GM19025 (cell line): ENCODE data around the gene GPR137C.
"Not testable (repeated sequence)": the region's sequence is repeated elsewhere in the genome, so short reads cannot be mapped to it uniquely, and the experiment has no call there.

ENCODE experiments used
- ATAC-seq: cut with Tn5 transposase; IDR thresholded peaks from one replicate; pipeline ENCODE4 v1.9.1; 2021; ENCODE audit warnings: mild to moderate bottlenecking, low read depth, moderate library complexity; ENCODE audit not compliant: unreplicated experiment

GPR137C gene

GRCh38 chr14:52558688-52559087, 6.1 kb downstream of the GPR137C start:
- no peak for ATAC-seq

DNA sequence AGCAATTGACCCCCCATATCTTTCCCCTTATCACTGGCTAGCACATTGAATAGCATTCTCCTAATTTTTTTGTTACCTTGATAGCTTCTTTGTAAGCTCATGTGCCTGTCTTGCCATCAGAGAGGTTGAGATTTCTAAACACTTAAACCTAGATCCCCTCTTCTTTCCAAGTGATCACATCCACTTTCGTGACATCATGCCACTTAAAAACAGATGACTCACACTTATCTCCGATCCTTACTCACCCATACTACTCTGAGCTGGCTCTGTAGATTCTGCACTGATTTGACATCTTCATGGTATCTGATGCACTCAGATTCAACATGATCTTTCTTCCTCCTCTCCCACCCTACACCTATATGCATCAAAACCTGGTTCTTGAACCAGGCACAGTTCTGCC, 10.5 kb downstream of the GPR137C start:
- no peak for ATAC-seq

- ATAC-seq, result not testable (repeated sequence)
Observed at GRCh38 chr14:52568454-52568853, 15.8 kb downstream of the GPR137C start.

- no peak for ATAC-seq
Observed at GRCh38 chr14:52575858-52576257, 23.2 kb downstream of the GPR137C start.

- ATAC-seq, result no peak
Observed at GRCh38 chr14:52583544-52583943, 30.9 kb downstream of the GPR137C start.

GRCh38 chr14:52589646-52590045, 37.0 kb downstream of the GPR137C start:
- ATAC-seq, result no peak

DNA sequence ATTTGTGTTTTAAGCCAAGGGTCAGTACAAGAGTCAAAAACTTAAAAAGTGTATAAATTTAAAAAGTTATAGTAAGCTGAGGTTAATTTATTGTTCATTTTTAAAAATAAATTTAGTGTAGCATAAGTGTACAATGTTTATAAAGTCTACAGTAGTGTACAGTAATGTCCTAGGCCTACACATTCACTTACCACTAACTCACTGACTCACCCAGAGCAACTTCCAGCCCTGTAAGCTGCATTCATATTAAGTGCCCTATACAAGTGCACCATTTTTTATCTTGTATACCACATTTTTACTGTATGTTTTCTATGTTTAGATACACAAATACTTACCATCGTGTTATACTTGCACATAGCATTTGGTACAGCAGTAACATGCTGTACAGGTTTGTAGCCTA, 37.7 kb downstream of the GPR137C start:
- no peak for ATAC-seq

GRCh38 chr14:52596320-52596719, 43.7 kb downstream of the GPR137C start:
- ATAC-seq, result no peak

- no peak for ATAC-seq
Observed at GRCh38 chr14:52596861-52597260, 44.2 kb downstream of the GPR137C start.

- no peak for ATAC-seq
Observed at GRCh38 chr14:52598568-52598967, 45.9 kb downstream of the GPR137C start.

DNA sequence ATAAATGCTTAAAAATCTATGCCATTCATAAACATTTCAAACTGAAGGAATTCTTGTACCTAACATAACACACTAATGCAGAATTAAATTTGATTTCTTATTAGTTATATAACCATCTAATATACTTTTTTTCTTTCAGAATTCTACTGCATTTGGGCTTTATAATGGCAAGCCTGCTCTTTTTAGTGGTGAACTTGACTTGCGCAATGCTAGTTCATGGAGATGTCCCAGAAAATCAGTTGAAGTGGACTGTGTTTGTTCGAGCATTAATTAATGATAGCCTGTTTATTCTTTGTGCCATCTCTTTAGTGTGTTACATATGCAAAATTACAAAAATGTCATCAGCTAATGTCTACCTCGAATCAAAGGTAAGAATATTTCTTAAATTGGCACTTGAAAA, 47.3 kb downstream of the GPR137C start:
- ATAC-seq, result no peak

DNA sequence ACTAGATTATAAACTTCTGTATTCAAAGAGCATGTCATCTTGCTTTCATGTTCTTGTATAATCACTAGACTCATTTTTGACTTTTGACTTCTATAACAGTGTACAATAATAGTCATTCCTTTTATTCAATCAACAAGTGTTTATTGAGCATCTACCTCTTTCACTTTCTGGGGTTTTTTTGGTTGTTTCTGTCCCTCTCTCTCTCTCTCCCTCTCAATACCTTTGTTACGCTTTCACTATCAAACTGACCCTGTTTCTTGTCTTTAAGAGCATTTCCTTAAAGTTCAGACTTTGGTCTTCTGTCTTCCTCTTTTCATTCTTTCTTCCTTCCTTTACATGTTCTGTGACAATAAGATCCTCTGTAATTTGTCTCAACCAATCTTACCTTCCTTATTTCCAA, 49.5 kb downstream of the GPR137C start:
- no peak for ATAC-seq

DNA sequence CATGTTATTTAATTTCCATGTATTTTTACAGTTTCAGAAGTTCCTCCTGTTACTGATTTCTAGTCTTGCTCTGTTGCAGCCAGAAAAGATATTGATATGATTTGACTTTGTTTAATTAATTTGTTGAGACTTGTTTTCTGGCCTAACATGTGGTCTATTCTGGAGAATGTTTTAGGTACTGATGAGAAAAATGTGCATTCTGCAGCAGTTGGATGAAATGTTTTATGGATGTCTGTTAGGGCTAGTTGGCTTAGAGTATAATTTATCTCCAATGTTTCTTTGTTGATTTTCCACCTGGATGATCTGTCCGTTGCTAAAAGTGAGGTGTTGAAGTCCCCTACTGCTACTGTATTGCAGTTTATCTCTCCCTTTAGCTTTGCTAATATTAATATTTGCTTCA, 54.4 kb downstream of the GPR137C start:
- ATAC-seq, result no peak

- no peak for ATAC-seq
Observed at GRCh38 chr14:52609445-52610044, 56.9 kb downstream of the GPR137C start.

GRCh38 chr14:52610187-52610586, 57.6 kb downstream of the GPR137C start:
- no peak for ATAC-seq

- no peak for ATAC-seq
Observed at GRCh38 chr14:52618602-52619001, 66.0 kb downstream of the GPR137C start.

DNA sequence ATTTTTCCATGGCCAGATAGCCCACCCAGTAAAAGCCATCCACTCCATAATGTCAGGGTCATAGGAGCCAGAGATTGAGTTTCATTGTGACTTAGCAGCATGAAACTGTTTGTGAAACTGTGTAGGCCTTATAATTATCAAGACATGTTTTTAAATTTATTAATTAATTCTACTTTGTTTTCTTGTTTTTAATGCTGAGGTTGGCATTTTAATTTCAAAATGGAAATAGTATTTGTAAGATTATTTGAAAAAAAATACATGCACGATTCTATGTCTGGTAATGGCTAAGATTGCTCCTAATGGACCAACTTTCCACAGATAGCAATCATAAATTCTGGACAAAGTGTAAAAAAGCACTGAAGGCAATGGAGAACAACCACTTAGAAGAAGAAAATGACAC, 67.1 kb downstream of the GPR137C start:
- ATAC-seq, result no peak

DNA sequence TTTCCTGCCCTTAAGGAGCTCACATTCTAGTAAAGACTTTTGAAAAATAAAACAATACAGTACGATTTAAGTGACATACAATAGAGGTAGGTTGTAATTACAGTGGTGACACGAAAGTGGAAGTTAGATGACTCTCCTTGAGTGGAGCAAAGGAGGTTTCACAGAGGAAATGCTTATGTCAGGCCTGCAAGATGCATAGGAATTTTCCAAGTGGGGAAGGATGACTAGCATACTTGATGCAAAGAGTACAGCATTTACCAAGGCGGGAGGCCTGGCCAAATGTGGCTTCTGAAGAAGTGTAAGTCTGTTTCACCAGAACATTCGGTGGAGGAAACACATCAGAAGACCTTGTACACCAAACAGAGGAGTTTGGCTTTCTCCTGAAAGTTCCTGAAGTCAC, 87.5 kb downstream of the GPR137C start:
- no peak for ATAC-seq

GRCh38 chr14:52641745-52642144, 89.1 kb downstream of the GPR137C start:
- ATAC-seq, result no peak

DNA sequence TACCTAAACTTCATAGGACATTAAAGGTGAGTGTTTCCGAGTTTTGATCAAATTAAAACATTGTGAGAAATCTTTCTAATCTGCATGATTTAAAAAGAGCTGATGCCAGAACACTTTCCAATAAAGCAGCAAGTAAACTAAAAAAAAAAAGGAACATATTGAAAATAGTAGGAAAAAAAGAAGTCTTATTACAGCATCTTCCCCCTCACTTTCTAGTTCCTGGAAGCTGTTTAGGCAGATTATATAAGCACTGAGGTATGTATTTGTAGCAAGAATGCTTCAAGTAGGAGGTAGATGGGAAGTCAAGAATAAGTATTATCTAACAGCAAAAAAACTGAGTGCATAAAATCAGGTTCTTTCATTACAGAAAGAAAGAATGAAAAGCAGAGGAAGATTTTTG, 96.9 kb downstream of the GPR137C start:
- no peak for ATAC-seq

GRCh38 chr14:52650774-52651173, 98.1 kb downstream of the GPR137C start:
- no peak for ATAC-seq

DNA sequence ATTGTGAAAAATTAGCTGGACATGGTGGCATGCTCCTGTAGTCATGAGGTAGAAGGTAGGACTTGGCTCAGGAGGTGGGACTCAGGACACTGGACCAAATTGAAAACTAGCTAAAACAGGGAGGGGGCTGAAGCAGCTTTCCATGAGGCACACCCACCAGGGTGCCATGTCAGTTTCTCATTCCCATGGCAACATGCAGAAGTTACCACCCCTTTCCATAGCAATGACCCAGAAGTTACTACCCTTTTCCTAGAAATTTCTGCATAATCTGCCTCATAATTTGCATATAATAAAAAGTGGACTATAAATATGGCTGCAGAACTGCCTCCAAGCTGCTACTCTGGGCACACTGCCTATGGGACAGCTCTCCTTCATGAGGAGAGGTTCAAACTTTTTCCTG, 104.3 kb downstream of the GPR137C start:
- ATAC-seq, result no peak

GRCh38 chr14:52660325-52660724, 107.7 kb downstream of the GPR137C start:
- no peak for ATAC-seq
